Activated CD4-positive, alpha-beta T cell treated with anti-CD3 and anti-CD28 coated beads, Interleukin-2, amount 10 ng/mL, durations not matched to agents 7 days and 5 days (primary cell): Measurements from ENCODE around the gene PAGR1. TPM values are rescaled to one million over a fixed set of nuclear protein-coding genes. Genes with fewer than 3 reads are reported as not detected.
"Not testable (repeated sequence)": the region's sequence is repeated elsewhere in the genome, so short reads cannot be mapped to it uniquely, and the experiment has no call there.

Source experiments
- CTCF ChIA-PET: fragments of 350-600 bp; sonication (Branson Sonifier 250); formaldehyde crosslinking; loops from one replicate; lab custom pipeline; 2021; ENCODE audit warnings: antibody characterized with exemption; lab: Charles Lee
- POLR2A ChIA-PET: fragments of 350-600 bp; sonication (Branson Sonifier 250); formaldehyde crosslinking; loops from one replicate; lab custom pipeline; 2021; ENCODE audit warnings: antibody characterized with exemption; lab: Charles Lee
- DNase-seq: peaks from one replicate; pipeline ENCODE4 v3.0.0-alpha.2; 2020
- H3K27ac Mint-ChIP-seq: one replicate; pipeline ENCODE4 v1.8.0; 2021; ENCODE audit warnings: mild to moderate bottlenecking, moderate library complexity, mixed read lengths
- H3K27me3 Mint-ChIP-seq: one replicate; pipeline ENCODE4 v1.8.0; 2021; ENCODE audit warnings: mixed read lengths
- H3K36me3 Mint-ChIP-seq: one replicate; pipeline ENCODE4 v1.8.0; 2021; ENCODE audit warnings: low read depth, mixed read lengths
- H3K4me1 Mint-ChIP-seq: one replicate; pipeline ENCODE4 v1.8.0; 2021; ENCODE audit warnings: mixed read lengths
- H3K4me3 Mint-ChIP-seq: one replicate; pipeline ENCODE4 v1.8.0; 2021; ENCODE audit warnings: mild to moderate bottlenecking, moderate library complexity, mixed read lengths
- H3K9me3 Mint-ChIP-seq: one replicate; pipeline ENCODE4 v1.8.0; 2021; ENCODE audit warnings: mixed read lengths
- total RNA-seq, 2 experiments: library from RNA; stranded (reverse); gene quantifications; one replicate each; pipeline ENCODE4 v1.2.3, GENCODE V29; 2021

PAGR1 gene
- total RNA-seq, result 10 to 100 TPM; 26.8 to 29.6 TPM

- CTCF ChIA-PET, result interaction anchor here (0.6 to 8.8 kb wide), 30 partner anchors 9 to 467 kb away, joined by 3 to 46 read pairs (median 4); partner anchors contain the start of genes KIF22, MAZ, SEZ6L2 and TMEM219
- no peaks in the 10 kb centered on the region for H3K9me3 Mint-ChIP-seq
- POLR2A ChIA-PET, result interaction anchor here (0.6 to 1.7 kb wide), 4 partner anchors 9 to 128 kb away, joined by 3 to 9 read pairs (median 4); partner anchors contain the start of gene MAZ
Measured at GRCh38 chr16:29815793-29816693, at the start of gene PAGR1. Gene PAGR1, plus strand, starts transcription at chr16:29816152. Its CDS starts 374 bp downstream, at chr16:29816526.

GRCh38 chr16:29766571-29766970, 49.4 kb upstream of the PAGR1 start:
- Mint-ChIP-seq H3K27me3 (peaks cover 2% of the 10 kb centered on the region), H3K9me3 (no peaks in the 10 kb centered on the region), H3K4me1 (peaks cover 6% of the 10 kb centered on the region), H3K36me3 (no peaks in the 10 kb centered on the region), H3K27ac (no peak overlapping the region), H3K4me3 (no peak overlapping the region)
- ChIA-PET CTCF (interaction anchor here (0.7 to 1.8 kb wide), 3 partner anchors 12 to 101 kb away, joined by 3 to 8 read pairs (median 4); no protein-coding TSS in a partner anchor), POLR2A (no interaction called here)
- no peak for DNase-seq

More at GRCh38 chr16:29815793-29816693, at the start of gene PAGR1:
- Mint-ChIP-seq H3K27ac (peak within 1 kb of the TSS; percentile 96), H3K27me3 (peaks cover 13% of the 10 kb centered on the region), H3K36me3 (peaks cover 38% of the 10 kb centered on the region), H3K4me3 (peak within 1 kb of the TSS; percentile 91), H3K4me1 (peaks cover 71% of the 10 kb centered on the region)
- peak; percentile 99 for DNase-seq

GRCh38 chr16:29767062-29767461, 48.9 kb upstream of the PAGR1 start:
- DNase-seq, result no peak
- CTCF ChIA-PET, result interaction anchor here (0.7 kb wide), 1 partner anchor 21 kb away, joined by 4 read pairs; no protein-coding TSS in a partner anchor
- H3K36me3 Mint-ChIP-seq, result no peaks in the 10 kb centered on the region
- H3K4me1 Mint-ChIP-seq, result peaks cover 6% of the 10 kb centered on the region
- H3K9me3 Mint-ChIP-seq, result no peaks in the 10 kb centered on the region
- no peak overlapping the region for H3K4me3 Mint-ChIP-seq
- no peak overlapping the region for H3K27ac Mint-ChIP-seq
- H3K27me3 Mint-ChIP-seq, result peaks cover 2% of the 10 kb centered on the region
- POLR2A ChIA-PET, result no interaction called here

- Mint-ChIP-seq H3K36me3 (no peaks in the 10 kb centered on the region), H3K9me3 (no peaks in the 10 kb centered on the region), H3K27me3 (peaks cover 2% of the 10 kb centered on the region), H3K4me1 (peaks cover 12% of the 10 kb centered on the region), H3K27ac (no peak overlapping the region), H3K4me3 (no peak overlapping the region)
- POLR2A ChIA-PET, result no interaction called here
- CTCF ChIA-PET, result interaction anchor here (0.9 to 2.2 kb wide), 6 partner anchors 10 to 78 kb away, joined by 3 to 10 read pairs (median 4); partner anchors contain the start of gene KIF22
- no peak for DNase-seq
Measured at GRCh38 chr16:29769507-29769906, 46.4 kb upstream of the PAGR1 start.

GRCh38 chr16:29770250-29770929, 45.6 kb upstream of the PAGR1 start:
- CTCF ChIA-PET, result interaction anchor here (1.1 to 2.2 kb wide), 5 partner anchors 14 to 79 kb away, joined by 3 to 10 read pairs (median 4); partner anchors contain the start of gene KIF22
- peaks cover 12% of the 10 kb centered on the region for H3K4me1 Mint-ChIP-seq
- no peak for DNase-seq
- H3K36me3 Mint-ChIP-seq, result no peaks in the 10 kb centered on the region
- no peaks in the 10 kb centered on the region for H3K9me3 Mint-ChIP-seq
- H3K4me3 Mint-ChIP-seq, result no peak overlapping the region
- no peak overlapping the region for H3K27ac Mint-ChIP-seq
- POLR2A ChIA-PET, result no interaction called here
- peaks cover 2% of the 10 kb centered on the region for H3K27me3 Mint-ChIP-seq

- H3K4me1 Mint-ChIP-seq, result peaks cover 12% of the 10 kb centered on the region
- CTCF ChIA-PET, result interaction anchor here (2.7 kb wide), 1 partner anchor 13 kb away, joined by 10 read pairs; no protein-coding TSS in a partner anchor
- H3K4me3 Mint-ChIP-seq, DNase-seq, H3K36me3 Mint-ChIP-seq, H3K9me3 Mint-ChIP-seq, H3K27ac Mint-ChIP-seq, POLR2A ChIA-PET, H3K27me3 Mint-ChIP-seq: not testable (repeated sequence)
Measured at GRCh38 chr16:29772330-29772729, 43.6 kb upstream of the PAGR1 start.

- DNase-seq, result no peak
- H3K36me3 Mint-ChIP-seq, result peaks cover 2% of the 10 kb centered on the region
- ChIA-PET CTCF (interaction anchor here (0.7 to 1.0 kb wide), 3 partner anchors 14 to 353 kb away, joined by 3 to 8 read pairs (median 3); partner anchors contain the start of gene KIF22), POLR2A (no interaction called here)
- peaks cover 12% of the 10 kb centered on the region for H3K4me1 Mint-ChIP-seq
- no peak overlapping the region for H3K4me3 Mint-ChIP-seq
- H3K9me3 Mint-ChIP-seq, result no peaks in the 10 kb centered on the region
- no peak overlapping the region for H3K27ac Mint-ChIP-seq
- peaks cover 9% of the 10 kb centered on the region for H3K27me3 Mint-ChIP-seq
Measured at GRCh38 chr16:29774730-29775129, 41.2 kb upstream of the PAGR1 start.

GRCh38 chr16:29775742-29776408, 40.1 kb upstream of the PAGR1 start:
- Mint-ChIP-seq H3K36me3 (peaks cover 2% of the 10 kb centered on the region), H3K9me3 (no peaks in the 10 kb centered on the region), H3K27me3 (peaks cover 10% of the 10 kb centered on the region), H3K4me1 (peaks cover 8% of the 10 kb centered on the region), H3K27ac (no peak overlapping the region), H3K4me3 (no peak overlapping the region)
- no peak for DNase-seq
- POLR2A ChIA-PET, result no interaction called here
- CTCF ChIA-PET, result interaction anchor here (1.0 to 1.5 kb wide), 2 partner anchors 15 to 18 kb away, joined by 3 to 8 read pairs; partner anchors contain the start of gene KIF22

GRCh38 chr16:29777576-29778350, 38.2 kb upstream of the PAGR1 start, which contains the start of gene ZG16:
Gene ZG16, plus strand, starts transcription at chr16:29778256. Its CDS starts 1,011 bp downstream, at chr16:29779267.
- Mint-ChIP-seq H3K4me3 (no peak within 1 kb of the TSS), H3K27me3 (peaks cover 14% of the 10 kb centered on the region), H3K9me3 (no peaks in the 10 kb centered on the region), H3K4me1 (peaks cover 10% of the 10 kb centered on the region), H3K36me3 (peaks cover 2% of the 10 kb centered on the region), H3K27ac (peak within 1 kb of the TSS; percentile 19)
- no peak for DNase-seq
- ChIA-PET CTCF (interaction anchor here (0.6 to 4.8 kb wide), 4 partner anchors 12 to 70 kb away, joined by 3 to 20 read pairs (median 3); partner anchors contain the start of gene KIF22), POLR2A (no interaction called here)

GRCh38 chr16:29779474-29779873, 36.5 kb upstream of the PAGR1 start:
- Mint-ChIP-seq H3K27me3 (peaks cover 14% of the 10 kb centered on the region), H3K27ac (no peak overlapping the region), H3K4me1 (peaks cover 15% of the 10 kb centered on the region), H3K4me3 (no peak overlapping the region), H3K9me3 (peaks cover 4% of the 10 kb centered on the region), H3K36me3 (peaks cover 2% of the 10 kb centered on the region)
- DNase-seq, result no peak
- POLR2A ChIA-PET, result no interaction called here
- CTCF ChIA-PET, result interaction anchor here (1.4 to 4.8 kb wide), 2 partner anchors 11 kb away, joined by 5 to 20 read pairs; partner anchors contain the start of gene KIF22
